Mucosa of descending colon (tissue), 3 donors: ENCODE results near the gene ATF7. TPM values are rescaled to one million over a fixed set of nuclear protein-coding genes. Genes with fewer than 3 reads are reported as not detected.

Experiments used
- ATAC-seq: fragments of 200-7000 bp; cut with Tn5 transposase; one replicate; pipeline ENCODE4 v1.9.1; 2020; ENCODE audit warnings: mild to moderate bottlenecking, moderate library complexity
- DNase-seq, 3 donors: peaks; one replicate each; pipeline ENCODE4 v3.0.0-alpha.2; 2020
- H3K36me3 ChIP-seq: fragments of 200-600 bp; one replicate; pipeline ENCODE4 v1.8.0; 2021; ENCODE audit warnings: low read depth, mild to moderate bottlenecking
- H3K4me1 ChIP-seq: fragments of 200-600 bp; one replicate; pipeline ENCODE4 v1.8.0; 2021; ENCODE audit warnings: low read depth, mild to moderate bottlenecking
- H3K4me3 ChIP-seq: fragments of 200-600 bp; one replicate; pipeline ENCODE4 v1.8.0; 2021; ENCODE audit warnings: mild to moderate bottlenecking
- H3K9me3 ChIP-seq: fragments of 200-600 bp; one replicate; pipeline ENCODE4 v1.8.0; 2021; ENCODE audit warnings: mild to moderate bottlenecking
- intact Hi-C, 2 donors: fragments of 100-400 bp; cut with DNase I in 1 of 2; cut with micrococcal nuclease in 1 of 2; formaldehyde crosslinking; loops; one replicate each; pipeline versions ENCODE4 v1.11.0 to v1.11.1; 2022; cut with DNase I, micrococcal nuclease
- total RNA-seq, 3 donors: library from RNA; stranded (reverse); fragmentation: NEBNext Ultra II Directional in 2 of 3; extraction: Animal tissue kit (Norgen Biotek cat#: 25700) in 2 of 3; gene quantifications; one replicate each; pipeline versions ENCODE4 v1.2.1 to v1.2.4, GENCODE V29; 2021 to 2023
- TF ChIP-seq, protein P1 (sequence below): fragments of 200-600 bp; IDR thresholded peaks from one replicate; pipeline ENCODE4 v1.8.0; 2022; ENCODE audit warnings: antibody characterized with exemption, mild to moderate bottlenecking
- donor health status: DM: no; HTN: no; CAD: no; lungs with moderate emphysema.
- donor health status: DM: no; HTN: no; CAD: no.
- donor health status: DM: no; HTN: yes; CAD: no.

The ATF7 gene
- total RNA-seq, 3 donors from 2014 or later = 35.6 to 50.9 (median 42.8) TPM

DNA sequence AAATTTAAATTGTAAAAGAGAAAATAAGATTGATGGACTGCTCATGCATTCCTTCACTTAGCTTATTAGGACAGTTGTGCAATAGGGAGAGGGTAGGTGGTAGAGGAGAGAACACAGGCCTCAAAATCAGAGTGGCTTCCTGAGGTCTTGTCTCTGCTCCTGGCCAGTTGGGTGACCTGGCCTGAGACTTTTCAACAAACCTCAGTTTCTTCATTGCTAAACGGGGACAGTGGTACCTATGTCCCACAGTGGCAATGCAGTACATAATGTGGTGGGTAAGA, 129.5 kb downstream of the ATF7 start:
- Histone ChIP-seq H3K4me3 (no peak overlapping the region), H3K4me1 (peaks cover 26% of the 10 kb centered on the region)
- TF ChIP-seq, protein P1, sequence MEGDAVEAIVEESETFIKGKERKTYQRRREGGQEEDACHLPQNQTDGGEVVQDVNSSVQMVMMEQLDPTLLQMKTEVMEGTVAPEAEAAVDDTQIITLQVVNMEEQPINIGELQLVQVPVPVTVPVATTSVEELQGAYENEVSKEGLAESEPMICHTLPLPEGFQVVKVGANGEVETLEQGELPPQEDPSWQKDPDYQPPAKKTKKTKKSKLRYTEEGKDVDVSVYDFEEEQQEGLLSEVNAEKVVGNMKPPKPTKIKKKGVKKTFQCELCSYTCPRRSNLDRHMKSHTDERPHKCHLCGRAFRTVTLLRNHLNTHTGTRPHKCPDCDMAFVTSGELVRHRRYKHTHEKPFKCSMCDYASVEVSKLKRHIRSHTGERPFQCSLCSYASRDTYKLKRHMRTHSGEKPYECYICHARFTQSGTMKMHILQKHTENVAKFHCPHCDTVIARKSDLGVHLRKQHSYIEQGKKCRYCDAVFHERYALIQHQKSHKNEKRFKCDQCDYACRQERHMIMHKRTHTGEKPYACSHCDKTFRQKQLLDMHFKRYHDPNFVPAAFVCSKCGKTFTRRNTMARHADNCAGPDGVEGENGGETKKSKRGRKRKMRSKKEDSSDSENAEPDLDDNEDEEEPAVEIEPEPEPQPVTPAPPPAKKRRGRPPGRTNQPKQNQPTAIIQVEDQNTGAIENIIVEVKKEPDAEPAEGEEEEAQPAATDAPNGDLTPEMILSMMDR = no peak

GRCh38 chr12:53495903-53496751, 130.1 kb downstream of the ATF7 start:
- Histone ChIP-seq H3K4me1 (peaks cover 22% of the 10 kb centered on the region), H3K9me3 (no peaks in the 10 kb centered on the region), H3K4me3 (no peak overlapping the region), H3K36me3 (peaks cover 5% of the 10 kb centered on the region)
- TF ChIP-seq, protein P1 = no peak
- intact Hi-C loops = no loop called here
- DNase-seq = peak in 2 of 3 donors; percentile 66 to 67
- no peak for ATAC-seq

More for the DNA sequence above, 129.5 kb downstream of the ATF7 start:
- Histone ChIP-seq H3K36me3 (peaks cover 6% of the 10 kb centered on the region), H3K9me3 (no peaks in the 10 kb centered on the region)
- ATAC-seq (no peak), DNase-seq (no peak)
- intact Hi-C loops = no loop called here

GRCh38 chr12:53493610-53494391, 132.4 kb downstream of the ATF7 start:
- no peaks in the 10 kb centered on the region for H3K36me3 ChIP-seq
- peaks cover 19% of the 10 kb centered on the region for H3K4me1 ChIP-seq
- no peaks in the 10 kb centered on the region for H3K9me3 ChIP-seq
- intact Hi-C loops = no loop called here
- TF ChIP-seq, protein P1 = no peak
- H3K4me3 ChIP-seq = no peak overlapping the region
- no peak for ATAC-seq
- peak in 2 of 3 donors; percentile 39 to 46 for DNase-seq

DNA sequence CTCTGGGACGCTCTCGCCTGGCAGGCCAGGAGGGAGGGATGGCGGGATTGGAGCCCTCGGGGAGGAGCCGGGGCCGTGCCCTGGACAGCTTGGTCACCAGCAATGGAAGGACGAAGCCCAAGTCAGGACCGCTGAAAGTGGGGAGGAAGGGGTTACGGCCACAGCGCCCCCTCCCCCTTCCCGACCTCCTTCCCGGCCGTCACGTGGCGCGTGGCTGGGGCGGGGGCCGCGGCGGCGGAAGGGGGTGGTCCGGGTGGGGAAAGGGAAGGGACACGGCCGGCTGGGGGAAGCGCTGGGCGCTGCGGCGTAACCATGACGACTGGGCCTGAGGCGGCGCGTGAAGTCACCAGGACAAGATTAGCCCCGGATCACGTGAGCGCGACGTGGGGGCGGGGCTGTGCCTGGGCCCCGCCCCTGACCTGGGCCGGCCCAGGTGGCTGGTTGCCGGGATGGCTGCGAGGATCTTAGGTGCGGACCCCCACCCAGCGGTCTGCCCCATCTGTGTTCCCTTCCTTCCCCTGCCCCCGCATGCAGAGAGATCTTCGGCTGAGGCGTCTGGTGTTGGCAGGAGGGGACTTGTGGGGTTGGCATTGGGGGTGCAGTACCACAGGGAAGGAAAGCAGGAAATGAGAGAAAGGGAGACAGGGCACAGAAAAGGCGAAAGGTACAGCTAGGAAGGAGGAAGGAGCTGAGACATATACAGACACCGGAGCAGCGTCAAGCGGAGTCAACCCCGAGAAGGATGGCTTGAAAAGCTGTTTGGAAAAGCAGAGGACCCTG, 133.2 kb downstream of the ATF7 start:
- TF ChIP-seq, protein P1 = no peak
- H3K36me3 ChIP-seq = no peaks in the 10 kb centered on the region
- no peaks in the 10 kb centered on the region for H3K9me3 ChIP-seq
- H3K4me3 ChIP-seq = peak overlapping the region; percentile 14
- peaks cover 19% of the 10 kb centered on the region for H3K4me1 ChIP-seq
- intact Hi-C loops = no loop called here
- ATAC-seq (peak; percentile 96), DNase-seq (peak; percentile 94 to 96 (median 95))

GRCh38 chr12:53492188-53492587, 134.0 kb downstream of the ATF7 start:
- no peak for ATAC-seq
- intact Hi-C loops = no loop called here
- no peaks in the 10 kb centered on the region for H3K9me3 ChIP-seq
- no peaks in the 10 kb centered on the region for H3K36me3 ChIP-seq
- DNase-seq = peak in 2 of 3 donors; percentile 35 to 45
- TF ChIP-seq, protein P1 = no peak
- peaks cover 19% of the 10 kb centered on the region for H3K4me1 ChIP-seq
- no peak overlapping the region for H3K4me3 ChIP-seq
